ENCODE data around the gene FAM53B. TPM values are rescaled to one million over a fixed set of nuclear protein-coding genes. Genes with fewer than 3 reads are reported as not detected.

Gene FAM53B
- total RNA-seq, 4 donors from 2014 or later, result 72.7 to 92.1 (median 80.5) TPM

DNA sequence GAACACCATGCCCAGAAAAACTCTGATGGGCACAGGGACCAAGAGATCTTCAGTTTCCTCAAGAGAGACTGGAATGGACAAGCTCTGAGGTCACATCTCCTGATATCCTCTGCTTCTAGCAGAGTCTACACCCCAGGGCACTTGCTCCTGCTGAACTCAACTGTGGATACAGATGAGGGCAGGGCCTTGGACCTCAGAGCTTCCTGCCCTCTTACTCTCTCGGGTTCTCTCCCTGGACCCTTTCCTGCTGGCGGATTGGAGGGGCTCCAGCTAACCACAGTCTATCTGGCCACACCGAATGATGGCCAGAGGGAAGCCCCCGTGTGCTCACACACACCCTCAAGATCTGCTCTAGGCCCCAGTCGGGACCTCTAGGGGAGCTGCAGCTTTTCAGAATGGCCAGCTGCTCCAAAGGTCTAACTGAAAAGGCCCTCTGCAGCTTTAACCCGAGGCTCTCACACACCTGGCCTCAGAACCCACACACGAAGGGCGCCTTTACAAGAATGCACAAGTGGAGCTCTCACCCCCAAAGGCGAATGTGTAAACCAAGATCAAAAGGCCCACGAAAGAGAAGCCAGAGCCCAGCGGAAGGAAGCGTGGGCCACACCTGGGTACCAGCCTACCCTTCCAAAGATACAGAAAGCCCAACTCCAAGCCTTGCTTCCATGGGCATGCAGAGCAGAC is 65.5 kb downstream of the FAM53B start:
- H3K27ac ChIP-seq, result peak overlapping the region in 3 of 4 donors; percentile 20 to 40 (median 27)
- H3K27me3 ChIP-seq, result no peaks in the 10 kb centered on the region
- H3K4me1 ChIP-seq, result peaks cover 0 to 60% (median 15%) of the 10 kb centered on the region in 4 donors
- TF ChIP-seq, protein P1, sequence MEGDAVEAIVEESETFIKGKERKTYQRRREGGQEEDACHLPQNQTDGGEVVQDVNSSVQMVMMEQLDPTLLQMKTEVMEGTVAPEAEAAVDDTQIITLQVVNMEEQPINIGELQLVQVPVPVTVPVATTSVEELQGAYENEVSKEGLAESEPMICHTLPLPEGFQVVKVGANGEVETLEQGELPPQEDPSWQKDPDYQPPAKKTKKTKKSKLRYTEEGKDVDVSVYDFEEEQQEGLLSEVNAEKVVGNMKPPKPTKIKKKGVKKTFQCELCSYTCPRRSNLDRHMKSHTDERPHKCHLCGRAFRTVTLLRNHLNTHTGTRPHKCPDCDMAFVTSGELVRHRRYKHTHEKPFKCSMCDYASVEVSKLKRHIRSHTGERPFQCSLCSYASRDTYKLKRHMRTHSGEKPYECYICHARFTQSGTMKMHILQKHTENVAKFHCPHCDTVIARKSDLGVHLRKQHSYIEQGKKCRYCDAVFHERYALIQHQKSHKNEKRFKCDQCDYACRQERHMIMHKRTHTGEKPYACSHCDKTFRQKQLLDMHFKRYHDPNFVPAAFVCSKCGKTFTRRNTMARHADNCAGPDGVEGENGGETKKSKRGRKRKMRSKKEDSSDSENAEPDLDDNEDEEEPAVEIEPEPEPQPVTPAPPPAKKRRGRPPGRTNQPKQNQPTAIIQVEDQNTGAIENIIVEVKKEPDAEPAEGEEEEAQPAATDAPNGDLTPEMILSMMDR (IDR thresholded peaks at IDR 0.05), result no peak
- TF ChIP-seq POLR2A (IDR thresholded peaks at IDR 0.05), result no peak
- peaks cover 0 to 34% (median 0%) of the 10 kb centered on the region in 3 donors for H3K36me3 ChIP-seq
- no peaks in the 10 kb centered on the region for H3K9me3 ChIP-seq
- no peak overlapping the region for H3K4me3 ChIP-seq
- peak in 2 of 3 donors; percentile 45 to 64 for DNase-seq

DNA sequence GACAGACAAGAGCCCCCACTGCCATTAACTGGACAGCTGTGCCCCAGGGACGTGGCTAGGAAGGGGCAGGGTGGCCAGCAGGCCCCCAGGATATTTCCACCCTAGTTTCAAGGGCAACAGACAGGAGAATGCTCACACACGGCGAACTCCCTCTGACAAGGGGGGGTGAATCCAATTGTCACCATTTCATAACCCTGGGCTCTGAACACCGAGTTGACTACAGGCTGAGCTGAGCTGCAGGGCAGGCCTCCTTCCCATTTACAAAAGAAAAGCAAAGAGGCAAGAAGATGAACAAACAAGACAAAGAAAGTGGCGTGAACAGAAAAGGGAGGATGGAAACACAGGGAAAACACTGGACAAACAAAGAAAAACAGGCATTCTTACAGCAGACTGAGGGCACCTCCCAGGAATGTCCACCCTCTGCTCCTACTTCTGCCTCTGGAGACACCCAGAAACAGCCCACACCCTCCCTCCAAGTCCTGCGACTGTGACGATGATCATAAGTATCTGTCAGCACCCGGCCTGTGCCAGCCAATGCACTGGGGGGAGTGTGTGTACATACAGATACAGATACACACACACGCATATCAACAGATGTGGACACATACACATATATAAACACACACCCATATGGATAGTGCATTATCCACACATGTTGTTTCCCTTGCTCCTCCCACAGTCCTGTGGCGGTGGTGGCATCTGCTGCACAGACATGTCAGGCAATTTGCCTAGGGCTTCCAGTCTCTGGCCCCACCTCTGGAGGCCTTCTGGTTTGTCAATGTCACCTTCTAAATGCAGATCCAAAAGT is 66.2 kb downstream of the FAM53B start:
- TF ChIP-seq, protein P1 (IDR thresholded peaks at IDR 0.05), result no peak
- TF ChIP-seq POLR2A (IDR thresholded peaks at IDR 0.05), result no peak
- no peak for DNase-seq
- Histone ChIP-seq H3K9me3 (no peaks in the 10 kb centered on the region), H3K4me3 (no peak overlapping the region), H3K27ac (peak overlapping the region; percentile 20 to 66 (median 28)), H3K27me3 (no peaks in the 10 kb centered on the region), H3K36me3 (peaks cover 0 to 34% (median 0%) of the 10 kb centered on the region in 3 donors), H3K4me1 (peaks cover 0 to 59% (median 14%) of the 10 kb centered on the region in 4 donors)

DNA sequence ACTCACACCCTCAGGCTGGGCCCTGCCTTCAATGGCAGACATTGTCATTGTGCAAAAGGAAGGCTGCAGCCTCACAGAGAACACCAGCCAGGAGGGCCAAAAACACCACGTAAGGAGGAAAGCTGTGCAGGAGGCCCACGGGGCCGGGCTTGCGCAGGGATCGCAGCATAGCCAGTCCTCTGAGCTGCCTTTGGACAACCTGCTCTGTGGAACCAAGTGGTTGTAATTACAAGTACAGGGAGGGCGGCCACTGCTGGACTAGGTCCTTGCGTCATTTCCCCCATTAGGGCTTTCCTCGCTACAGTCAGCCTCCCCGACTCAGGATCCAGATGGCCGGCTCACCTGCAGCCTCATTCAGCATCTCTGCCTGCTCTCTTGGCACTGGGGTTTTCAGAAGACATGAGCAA is 66.9 kb downstream of the FAM53B start:
- Histone ChIP-seq H3K9me3 (no peaks in the 10 kb centered on the region), H3K4me1 (peaks cover 0 to 66% (median 14%) of the 10 kb centered on the region in 4 donors), H3K36me3 (peaks cover 0 to 34% (median 0%) of the 10 kb centered on the region in 3 donors), H3K27ac (peak overlapping the region in 3 of 4 donors; percentile 6 to 66 (median 30)), H3K4me3 (no peak overlapping the region), H3K27me3 (no peaks in the 10 kb centered on the region)
- TF ChIP-seq, protein P1 (IDR thresholded peaks at IDR 0.05), result no peak
- TF ChIP-seq POLR2A (IDR thresholded peaks at IDR 0.05), result no peak
- no peak for DNase-seq

DNA sequence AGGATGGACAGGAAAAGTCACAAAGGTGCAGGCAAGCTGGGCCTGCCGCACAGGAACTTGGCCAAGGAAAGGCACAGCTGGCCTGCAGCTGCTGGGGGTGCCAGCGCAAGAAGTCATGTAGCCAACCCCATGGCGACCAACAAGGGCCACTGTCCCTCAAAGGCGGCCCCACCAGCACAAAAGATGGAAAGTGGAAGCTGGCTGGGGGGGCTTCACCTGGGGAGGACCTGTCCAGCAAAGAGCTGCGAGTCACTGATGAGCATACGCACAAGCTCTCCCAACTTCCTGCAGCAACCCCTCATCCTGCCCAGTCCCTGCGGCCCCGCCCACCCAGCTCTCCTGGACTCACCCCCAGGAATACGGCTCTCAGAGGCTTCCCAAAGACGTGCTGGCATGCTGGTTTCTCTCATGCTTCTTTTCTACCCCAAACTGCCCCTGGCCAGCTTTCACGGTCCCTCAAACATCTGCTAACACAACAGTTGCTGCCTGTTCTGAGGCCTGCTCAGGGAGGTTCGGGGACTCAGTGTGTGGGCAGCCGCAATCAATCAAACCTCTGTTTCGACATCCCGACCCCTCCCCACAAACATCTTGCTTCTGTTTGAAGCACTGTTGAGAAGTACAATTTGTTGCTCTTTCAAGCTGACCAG is 67.6 kb downstream of the FAM53B start:
- Histone ChIP-seq H3K27ac (peak overlapping the region in 1 of 4 donors; percentile 31), H3K9me3 (no peaks in the 10 kb centered on the region), H3K27me3 (no peaks in the 10 kb centered on the region), H3K4me1 (peaks cover 0 to 67% (median 16%) of the 10 kb centered on the region in 4 donors), H3K36me3 (peaks cover 0 to 28% (median 0%) of the 10 kb centered on the region in 3 donors), H3K4me3 (no peak overlapping the region)
- no peak for DNase-seq
- no peak for TF ChIP-seq POLR2A (IDR thresholded peaks at IDR 0.05)
- TF ChIP-seq, protein P1 (IDR thresholded peaks at IDR 0.05), result no peak

DNA sequence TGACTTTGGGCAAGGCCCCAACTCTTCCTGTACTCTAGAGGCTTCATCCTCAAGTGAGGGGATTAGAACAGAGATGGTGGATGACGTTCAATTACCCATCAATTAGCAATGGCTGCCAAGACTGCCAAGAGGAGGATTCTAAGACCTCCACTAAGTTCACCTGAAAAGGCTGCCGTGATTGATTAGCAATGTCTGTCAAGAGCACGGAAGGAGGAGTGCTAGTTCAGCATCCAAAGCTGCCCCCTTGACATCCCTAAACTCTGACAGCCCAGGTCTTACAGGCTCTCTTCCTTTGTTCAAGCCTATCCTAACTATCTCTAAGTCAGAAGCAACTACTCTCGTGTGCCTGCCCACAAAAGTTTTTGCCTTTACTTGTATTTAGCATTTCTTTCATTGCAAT is 68.4 kb downstream of the FAM53B start:
- no peak for TF ChIP-seq POLR2A (IDR thresholded peaks at IDR 0.05)
- TF ChIP-seq, protein P1 (IDR thresholded peaks at IDR 0.05), result no peak
- Histone ChIP-seq H3K9me3 (no peaks in the 10 kb centered on the region), H3K27me3 (no peaks in the 10 kb centered on the region), H3K27ac (no peak overlapping the region), H3K36me3 (peaks cover 0 to 21% (median 0%) of the 10 kb centered on the region in 3 donors), H3K4me3 (no peak overlapping the region), H3K4me1 (peaks cover 0 to 67% (median 18%) of the 10 kb centered on the region in 4 donors)
- no peak for DNase-seq

Data from Peyer's patch (tissue), 4 donors.